Fibroblast of lung (primary cell): ENCODE results near the gene SLC7A6. TPM values are rescaled to one million over a fixed set of nuclear protein-coding genes. Genes with fewer than 3 reads are reported as not detected.
A peak's percentile ranks its signal among the peaks of the same experiment; 100 is the strongest.

Source experiments
- DNase-seq, 2 donors: peaks; one replicate each; pipeline versions ENCODE4 v3.0.0 to v3.0.0-alpha.2; 2010; ENCODE audit warnings: low read depth in 2 of 2
- H2AFZ ChIP-seq: 2 replicates; pipeline ENCODE4 v1.5.1; 2012; ENCODE audit warnings: low read length, control low read depth, inconsistent platforms
- H3K27ac ChIP-seq: 2 replicates; pipeline ENCODE4 v1.5.1; 2011; ENCODE audit warnings: low read length, control low read depth; ENCODE audit not compliant: insufficient read depth
- H3K27me3 ChIP-seq: 2 replicates; pipeline ENCODE4 v1.5.1; 2011; ENCODE audit warnings: mild to moderate bottlenecking, low read length; ENCODE audit not compliant: control insufficient read depth, insufficient read depth
- H3K36me3 ChIP-seq: 2 replicates; pipeline ENCODE4 v1.5.1; 2011; ENCODE audit warnings: low read length; ENCODE audit not compliant: control insufficient read depth, insufficient read depth
- H3K4me1 ChIP-seq: 2 replicates; pipeline ENCODE4 v1.5.1; 2011; ENCODE audit warnings: low read length; ENCODE audit not compliant: control insufficient read depth, insufficient read depth; ENCODE audit errors: extremely low read depth
- H3K4me2 ChIP-seq: 2 replicates; pipeline ENCODE4 v1.5.1; 2011; ENCODE audit warnings: low read length, control low read depth; ENCODE audit not compliant: insufficient read depth; ENCODE audit errors: extremely low read depth
- H3K4me3 ChIP-seq, 4 experiments: fragments of 200-600 bp in 1 of 4; sonication (generic) in 1 of 4; replicated peaks in 1 of 4; 2 replicates each; pipeline ENCODE4 v1.5.1; 2011 to 2016; ENCODE audit warnings: low read length in 4 of 4, low read depth in 3 of 4, mild to moderate bottlenecking in 3 of 4, control low read depth in 2 of 4, inconsistent platforms in 1 of 4, mixed read lengths in 1 of 4; ENCODE audit not compliant: insufficient read depth in 1 of 4; ENCODE audit errors: control extremely low read depth in 1 of 4
- H3K79me2 ChIP-seq: 2 replicates; pipeline ENCODE4 v1.5.1; 2012; ENCODE audit warnings: mild to moderate bottlenecking, low read length, inconsistent platforms; ENCODE audit not compliant: control insufficient read depth, insufficient read depth
- H3K9ac ChIP-seq: 2 replicates; pipeline ENCODE4 v1.5.1; 2011; ENCODE audit warnings: mild to moderate bottlenecking, low read length, control low read depth; ENCODE audit not compliant: insufficient read depth
- H3K9me3 ChIP-seq: 2 replicates; pipeline ENCODE4 v1.5.1; 2012; ENCODE audit warnings: low read depth, low read length; ENCODE audit not compliant: control insufficient read depth, insufficient read depth
- H4K20me1 ChIP-seq: 2 replicates; pipeline ENCODE4 v1.5.1; 2011; ENCODE audit warnings: low read length; ENCODE audit not compliant: control insufficient read depth, insufficient read depth; ENCODE audit errors: extremely low read depth
- CTCF ChIP-seq, 2 donors: IDR thresholded peaks in 1 of 2; conservative IDR thresholded peaks in 1 of 2; 1 replicate in 1 of 2; 2 replicates in 1 of 2; pipeline ENCODE4 v1.5.1; 2011 to 2012; ENCODE audit warnings: low read length in 2 of 2, control low read depth in 1 of 2, inconsistent platforms in 1 of 2, low read depth in 1 of 2, mild to moderate bottlenecking in 1 of 2
- EZH2 ChIP-seq: IDR thresholded peaks from 2 replicates; pipeline ENCODE4 v1.5.1; 2012; ENCODE audit warnings: low read length, control low read depth, mild to moderate bottlenecking; ENCODE audit errors: missing control alignments
- polyA plus RNA-seq, 2 donors: library from polyadenylated mRNA; depleted of rRNA in 1 of 2; stranded (reverse) in 1 of 2; unstranded in 1 of 2; fragments of >200 nt; gene quantifications; 2 replicates each; pipeline ENCODE4 v1.2.1, GENCODE V29; 2011 to 2012; ENCODE audit warnings: missing spikeins in 1 of 2
- total RNA-seq: library from RNA; depleted of rRNA; stranded (reverse); fragments of >200 nt; gene quantifications from 2 replicates; pipeline ENCODE4 v1.2.1, GENCODE V29; 2014

The SLC7A6 gene
- total and polyA plus RNA-seq, 2 donors (not counting 1 experiment from before 2014, with no cell fraction given) = 11.9 to 19.0 TPM

- H4K20me1 ChIP-seq = no peaks in the 10 kb centered on the region
- peaks cover 5% of the 10 kb centered on the region for H3K4me1 ChIP-seq
- H3K27ac ChIP-seq = no peak overlapping the region
- peaks cover 13% of the 10 kb centered on the region for H3K36me3 ChIP-seq
- H2AFZ ChIP-seq = no peak overlapping the region
- no peaks in the 10 kb centered on the region for H3K9me3 ChIP-seq
- DNase-seq = no peak
- H3K4me2 ChIP-seq = no peak overlapping the region
- H3K4me3 ChIP-seq = no peak overlapping the region
- no peak for TF ChIP-seq CTCF (conservative IDR thresholded peaks at IDR 0.05 in 1 of 2, IDR thresholded peaks at IDR 0.05 in 1 of 2; ENCODE audit: low read depth in 1 of 2, low read length in 2 of 2)
- no peak for TF ChIP-seq EZH2
- H3K27me3 ChIP-seq = no peaks in the 10 kb centered on the region
- peaks cover 29% of the 10 kb centered on the region for H3K79me2 ChIP-seq
- no peak overlapping the region for H3K9ac ChIP-seq
Observed at GRCh38 chr16:68306633-68307032, 42.3 kb downstream of the SLC7A6 start.

GRCh38 chr16:68309799-68310198 lies 45.5 kb downstream of the SLC7A6 start:
- Histone ChIP-seq H3K4me3 (peak overlapping the region; percentile 86 to 97 (median 90)), H3K4me2 (peak overlapping the region; percentile 99), H4K20me1 (no peaks in the 10 kb centered on the region), H2AFZ (no peak overlapping the region), H3K9me3 (no peaks in the 10 kb centered on the region), H3K9ac (peak overlapping the region; percentile 82), H3K79me2 (peaks cover 41% of the 10 kb centered on the region), H3K36me3 (no peaks in the 10 kb centered on the region), H3K27ac (peak overlapping the region; percentile 87), H3K4me1 (peaks cover 5% of the 10 kb centered on the region), H3K27me3 (no peaks in the 10 kb centered on the region)
- TF ChIP-seq CTCF (conservative IDR thresholded peaks at IDR 0.05 in 1 of 2, IDR thresholded peaks at IDR 0.05 in 1 of 2; ENCODE audit: low read depth in 1 of 2, low read length in 2 of 2) (no peak), EZH2 (no peak)
- DNase-seq = no peak

- H3K27me3 ChIP-seq = no peaks in the 10 kb centered on the region
- DNase-seq = no peak
- peak overlapping the region; percentile 99 for H3K4me2 ChIP-seq
- H2AFZ ChIP-seq = peak overlapping the region; percentile 98
- H3K9ac ChIP-seq = peak overlapping the region; percentile 82
- no peaks in the 10 kb centered on the region for H3K9me3 ChIP-seq
- H3K79me2 ChIP-seq = peaks cover 41% of the 10 kb centered on the region
- no peak for TF ChIP-seq CTCF (conservative IDR thresholded peaks at IDR 0.05 in 1 of 2, IDR thresholded peaks at IDR 0.05 in 1 of 2; ENCODE audit: low read depth in 1 of 2, low read length in 2 of 2)
- H3K4me1 ChIP-seq = peaks cover 5% of the 10 kb centered on the region
- peak overlapping the region; percentile 87 for H3K27ac ChIP-seq
- H3K36me3 ChIP-seq = no peaks in the 10 kb centered on the region
- peak overlapping the region; percentile 86 to 97 (median 90) for H3K4me3 ChIP-seq
- no peaks in the 10 kb centered on the region for H4K20me1 ChIP-seq
Observed at GRCh38 chr16:68310437-68310773, 46.1 kb downstream of the SLC7A6 start.
